ENCODE data around the gene CEP41. TPM values are rescaled to one million over a fixed set of nuclear protein-coding genes. Genes with fewer than 3 reads are reported as not detected.

The CEP41 gene
- total and polyA plus RNA-seq, 10 of the 15 experiments (the other 5 are each of a cell fraction or from before 2014, with no cell fraction given), result 11.4 to 43.0 (median 24.7) TPM

DNA sequence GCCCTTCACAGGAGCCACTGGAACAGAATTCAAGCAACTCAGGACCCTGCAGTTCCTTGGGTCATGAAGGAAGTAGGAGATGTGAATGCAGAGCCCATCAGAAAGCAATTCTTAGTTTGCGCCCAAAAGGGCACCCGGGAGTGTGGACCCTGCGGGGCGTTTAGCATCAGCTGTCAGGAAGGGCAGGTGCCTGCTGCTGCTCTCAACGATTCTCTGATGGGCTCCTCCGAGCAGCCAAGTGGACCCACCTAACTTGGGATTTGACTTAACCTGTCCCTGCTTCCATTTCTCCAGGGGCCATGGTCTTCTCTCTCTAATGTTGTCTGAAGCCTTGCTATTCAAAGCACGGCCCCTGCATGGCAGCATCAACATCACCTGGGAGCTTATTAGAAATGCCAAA, 79.1 kb downstream of the CEP41 start (continued):
- no peak for TF ChIP-seq MEF2A (IDR thresholded peaks at IDR 0.05; ENCODE audit: insufficient read depth, low read depth, low read length)
- no peak for TF ChIP-seq ZSCAN29 (IDR thresholded peaks at IDR 0.05)
- no peak for TF ChIP-seq BHLHE40 (IDR thresholded peaks at IDR 0.05; ENCODE audit: borderline replicate concordance in 1 of 2, low read depth in 2 of 2, low read length in 1 of 2)
- TF ChIP-seq MYB (IDR thresholded peaks at IDR 0.05; ENCODE audit: borderline replicate concordance, low read depth, low read length), result no peak
- TF ChIP-seq YY1 (IDR thresholded peaks at IDR 0.05; ENCODE audit: low read depth, low read length), result no peak
- TF ChIP-seq, protein P1, sequence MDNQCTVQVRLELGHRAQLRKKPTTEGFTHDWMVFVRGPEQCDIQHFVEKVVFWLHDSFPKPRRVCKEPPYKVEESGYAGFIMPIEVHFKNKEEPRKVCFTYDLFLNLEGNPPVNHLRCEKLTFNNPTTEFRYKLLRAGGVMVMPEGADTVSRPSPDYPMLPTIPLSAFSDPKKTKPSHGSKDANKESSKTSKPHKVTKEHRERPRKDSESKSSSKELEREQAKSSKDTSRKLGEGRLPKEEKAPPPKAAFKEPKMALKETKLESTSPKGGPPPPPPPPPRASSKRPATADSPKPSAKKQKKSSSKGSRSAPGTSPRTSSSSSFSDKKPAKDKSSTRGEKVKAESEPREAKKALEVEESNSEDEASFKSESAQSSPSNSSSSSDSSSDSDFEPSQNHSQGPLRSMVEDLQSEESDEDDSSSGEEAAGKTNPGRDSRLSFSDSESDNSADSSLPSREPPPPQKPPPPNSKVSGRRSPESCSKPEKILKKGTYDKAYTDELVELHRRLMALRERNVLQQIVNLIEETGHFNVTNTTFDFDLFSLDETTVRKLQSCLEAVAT (IDR thresholded peaks at IDR 0.05), result no peak
- TF ChIP-seq, protein P2, sequence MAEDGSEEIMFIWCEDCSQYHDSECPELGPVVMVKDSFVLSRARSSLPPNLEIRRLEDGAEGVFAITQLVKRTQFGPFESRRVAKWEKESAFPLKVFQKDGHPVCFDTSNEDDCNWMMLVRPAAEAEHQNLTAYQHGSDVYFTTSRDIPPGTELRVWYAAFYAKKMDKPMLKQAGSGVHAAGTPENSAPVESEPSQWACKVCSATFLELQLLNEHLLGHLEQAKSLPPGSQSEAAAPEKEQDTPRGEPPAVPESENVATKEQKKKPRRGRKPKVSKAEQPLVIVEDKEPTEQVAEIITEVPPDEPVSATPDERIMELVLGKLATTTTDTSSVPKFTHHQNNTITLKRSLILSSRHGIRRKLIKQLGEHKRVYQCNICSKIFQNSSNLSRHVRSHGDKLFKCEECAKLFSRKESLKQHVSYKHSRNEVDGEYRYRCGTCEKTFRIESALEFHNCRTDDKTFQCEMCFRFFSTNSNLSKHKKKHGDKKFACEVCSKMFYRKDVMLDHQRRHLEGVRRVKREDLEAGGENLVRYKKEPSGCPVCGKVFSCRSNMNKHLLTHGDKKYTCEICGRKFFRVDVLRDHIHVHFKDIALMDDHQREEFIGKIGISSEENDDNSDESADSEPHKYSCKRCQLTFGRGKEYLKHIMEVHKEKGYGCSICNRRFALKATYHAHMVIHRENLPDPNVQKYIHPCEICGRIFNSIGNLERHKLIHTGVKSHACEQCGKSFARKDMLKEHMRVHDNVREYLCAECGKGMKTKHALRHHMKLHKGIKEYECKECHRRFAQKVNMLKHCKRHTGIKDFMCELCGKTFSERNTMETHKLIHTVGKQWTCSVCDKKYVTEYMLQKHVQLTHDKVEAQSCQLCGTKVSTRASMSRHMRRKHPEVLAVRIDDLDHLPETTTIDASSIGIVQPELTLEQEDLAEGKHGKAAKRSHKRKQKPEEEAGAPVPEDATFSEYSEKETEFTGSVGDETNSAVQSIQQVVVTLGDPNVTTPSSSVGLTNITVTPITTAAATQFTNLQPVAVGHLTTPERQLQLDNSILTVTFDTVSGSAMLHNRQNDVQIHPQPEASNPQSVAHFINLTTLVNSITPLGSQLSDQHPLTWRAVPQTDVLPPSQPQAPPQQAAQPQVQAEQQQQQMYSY (CRISPR knock-in tag; IDR thresholded peaks at IDR 0.05), result no peak

DNA sequence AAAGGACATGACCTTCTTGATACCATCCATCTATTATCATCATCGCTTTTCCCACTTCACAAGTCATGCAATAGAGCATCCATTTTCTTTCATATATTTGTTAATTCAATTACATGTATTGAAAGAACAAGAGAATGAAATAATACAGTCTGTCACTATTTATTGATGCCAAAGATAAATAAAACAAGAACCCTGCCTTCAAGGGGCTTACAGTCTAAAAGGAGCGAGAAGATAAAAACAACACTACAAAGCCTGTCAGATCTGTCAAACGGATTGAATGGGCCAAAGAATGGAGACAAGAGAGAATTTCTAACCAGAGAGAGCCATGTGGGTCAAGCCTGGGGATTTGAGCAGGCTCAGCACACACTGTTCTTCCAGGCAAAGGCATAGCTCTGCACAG, 80.3 kb downstream of the CEP41 start:
- Histone ChIP-seq H2AFZ (ENCODE audit: control insufficient read depth, low read depth, low read length) (no peak overlapping the region), H3K4me2 (ENCODE audit: control insufficient read depth, insufficient read depth) (no peak overlapping the region), H3K27ac (ENCODE audit: control insufficient read depth, insufficient read depth) (no peak overlapping the region), H3K9ac (ENCODE audit: control insufficient read depth, insufficient read depth, low read length) (no peak overlapping the region), H3K79me2 (ENCODE audit: control insufficient read depth, insufficient read depth, low read length) (no peaks in the 10 kb centered on the region), H3K4me3 (no peak overlapping the region), H3K9me3 (replicated peaks; ENCODE audit: control insufficient read depth, insufficient read depth, low read length) (peaks cover 2% of the 10 kb centered on the region; the same call in 1 of the 3 replicates), H4K20me1 (ENCODE audit: control insufficient read depth, insufficient read depth) (no peaks in the 10 kb centered on the region), H3K4me1 (ENCODE audit: control insufficient read depth, insufficient read depth, low read length) (peaks cover 8% of the 10 kb centered on the region), H3K27me3 (replicated peaks in 1 of 2; ENCODE audit: control insufficient read depth in 2 of 2, insufficient read depth in 2 of 2, low read length in 1 of 2) (no peaks in the 10 kb centered on the region), H3K36me3 (ENCODE audit: control insufficient read depth in 2 of 2, insufficient read depth in 2 of 2, low read length in 1 of 2) (no peaks in the 10 kb centered on the region)
- in situ Hi-C loops (cut with MboI) (no loop called here), intact Hi-C loops (cut with micrococcal nuclease; ENCODE audit: unreplicated experiment) (no loop called here)
- SMC1A ChIA-PET (ENCODE audit: uncharacterized antibody, unreplicated experiment), result no interaction called here
- RAD21 ChIA-PET (ENCODE audit: unreplicated experiment), result no interaction called here
- WGBS (ENCODE audit: insufficient coverage, insufficient replicate concordance, low lambda C conversion rate, missing lambda C conversion rate), result 65% methylated on average over 3 of the region's 3 CpGs
- FAIRE-seq (no peak), DNase-seq (ENCODE audit: low read depth, low spot score) (no peak), ATAC-seq (no peak)
- POLR2A ChIA-PET, result no interaction called here
- no TSS peak for BruUV-seq (replicated peaks)
- CTCF ChIA-PET, result no interaction called here
- no peak for TF ChIP-seq RCOR1 (conservative IDR thresholded peaks at IDR 0.05; ENCODE audit: low read depth, low read length)
- no peak for TF ChIP-seq SREBF2 (IDR thresholded peaks at IDR 0.05; ENCODE audit: low read length)
- no peak for TF ChIP-seq STAT3 (IDR thresholded peaks at IDR 0.05; ENCODE audit: low read depth, low read length)
- no peak for TF ChIP-seq PAX5 (IDR thresholded peaks at IDR 0.05; ENCODE audit: borderline replicate concordance, low read depth, low read length)
- no peak for TF ChIP-seq SMAD5 (IDR thresholded peaks at IDR 0.05; ENCODE audit: low read depth)
- no peak for TF ChIP-seq POLR2AphosphoS2 (IDR thresholded peaks at IDR 0.05; ENCODE audit: low read depth, low read length)
- no peak for TF ChIP-seq SREBF1 (IDR thresholded peaks at IDR 0.05; ENCODE audit: low read length)
- TF ChIP-seq, protein P3, sequence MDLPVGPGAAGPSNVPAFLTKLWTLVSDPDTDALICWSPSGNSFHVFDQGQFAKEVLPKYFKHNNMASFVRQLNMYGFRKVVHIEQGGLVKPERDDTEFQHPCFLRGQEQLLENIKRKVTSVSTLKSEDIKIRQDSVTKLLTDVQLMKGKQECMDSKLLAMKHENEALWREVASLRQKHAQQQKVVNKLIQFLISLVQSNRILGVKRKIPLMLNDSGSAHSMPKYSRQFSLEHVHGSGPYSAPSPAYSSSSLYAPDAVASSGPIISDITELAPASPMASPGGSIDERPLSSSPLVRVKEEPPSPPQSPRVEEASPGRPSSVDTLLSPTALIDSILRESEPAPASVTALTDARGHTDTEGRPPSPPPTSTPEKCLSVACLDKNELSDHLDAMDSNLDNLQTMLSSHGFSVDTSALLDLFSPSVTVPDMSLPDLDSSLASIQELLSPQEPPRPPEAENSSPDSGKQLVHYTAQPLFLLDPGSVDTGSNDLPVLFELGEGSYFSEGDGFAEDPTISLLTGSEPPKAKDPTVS (IDR thresholded peaks at IDR 0.05; ENCODE audit: low read depth, low read length), result no peak
- no peak for TF ChIP-seq RBBP5 (conservative IDR thresholded peaks at IDR 0.05)
- TF ChIP-seq DPF2 (IDR thresholded peaks at IDR 0.05), result no peak
- no peak for TF ChIP-seq MYC (IDR thresholded peaks at IDR 0.05; ENCODE audit: insufficient read depth, insufficient read length, insufficient replicate concordance, low read length, severe bottlenecking)

Measured in GM12878 (cell line).